HepG2 (cell line): ENCODE data around the gene H2AZ2. TPM values are rescaled to one million over a fixed set of nuclear protein-coding genes. Genes with fewer than 3 reads are reported as not detected.

Source experiments
- ADNP ChIP-seq: sonication (generic); formaldehyde crosslinking; IDR thresholded peaks from 2 replicates; pipeline ENCODE4 v1.4.0; 2020; ENCODE audit warnings: missing genetic modification reagents
- GABPB1 ChIP-seq: IDR thresholded peaks from 2 replicates; pipeline ENCODE4 v1.6.1; 2016; ENCODE audit warnings: mild to moderate bottlenecking, missing genetic modification reagents, moderate library complexity, missing compliant biosample characterization
- GATA4 ChIP-seq: sonication (generic); IDR thresholded peaks from 2 replicates; pipeline ENCODE4 v1.6.1; 2016; ENCODE audit warnings: antibody characterized with exemption, low read depth, borderline replicate concordance
- KAT7 ChIP-seq: IDR thresholded peaks from 2 replicates; pipeline ENCODE4 v1.6.1; 2018; ENCODE audit warnings: borderline replicate concordance, missing compliant biosample characterization
- MBD4 ChIP-seq: IDR thresholded peaks from 2 replicates; pipeline ENCODE4 v1.6.1; 2012; ENCODE audit warnings: low read length, inconsistent platforms, borderline replicate concordance
- NR0B2 ChIP-seq: sonication (generic); formaldehyde crosslinking; IDR thresholded peaks from 2 replicates; pipeline ENCODE4 v1.4.0; 2020; ENCODE audit warnings: mild to moderate bottlenecking, missing genetic modification reagents
- PBX2 ChIP-seq: IDR thresholded peaks from 2 replicates; pipeline ENCODE4 v1.6.1; 2016; ENCODE audit warnings: control low read depth
- PLRG1 ChIP-seq: fragments of 450-650 bp; conservative IDR thresholded peaks from 2 replicates; pipeline ENCODE4 v1.6.1; 2016
- RELA ChIP-seq: sonication (generic); formaldehyde crosslinking; IDR thresholded peaks from 2 replicates; pipeline ENCODE4 v1.4.0; 2020; ENCODE audit warnings: missing genetic modification reagents
- REPIN1 ChIP-seq: sonication (generic); formaldehyde crosslinking; IDR thresholded peaks from 2 replicates; pipeline ENCODE4 v1.8.0; 2022; ENCODE audit warnings: missing genetic modification reagents, low read depth, mild to moderate bottlenecking, borderline replicate concordance
- SOX13 ChIP-seq, 3 experiments: fragments of 450-650 bp in 1 of 3; sonication (generic) in 1 of 3; formaldehyde crosslinking in 1 of 3; IDR thresholded peaks in 2 of 3; conservative IDR thresholded peaks in 1 of 3; 2 replicates each; pipeline versions ENCODE4 v1.5.0 to v1.6.1; 2016 to 2020; ENCODE audit warnings: antibody characterized with exemption in 1 of 3, mild to moderate bottlenecking in 1 of 3, missing compliant biosample characterization in 1 of 3, missing genetic modification reagents in 1 of 3, moderate library complexity in 1 of 3
- TBX3 ChIP-seq: fragments of 450-650 bp; IDR thresholded peaks from 2 replicates; pipeline ENCODE4 v1.6.1; 2017; ENCODE audit warnings: antibody characterized with exemption, mild to moderate bottlenecking, inconsistent platforms, borderline replicate concordance
- ZBTB42 ChIP-seq: sonication (generic); formaldehyde crosslinking; IDR thresholded peaks from 2 replicates; pipeline ENCODE4 v1.5.0; 2020; ENCODE audit warnings: mild to moderate bottlenecking, missing genetic modification reagents
- ZNF142 ChIP-seq: sonication (generic); formaldehyde crosslinking; IDR thresholded peaks from 2 replicates; pipeline ENCODE4 v1.4.0; 2020; ENCODE audit warnings: missing genetic modification reagents
- ZNF598 ChIP-seq: sonication (generic); formaldehyde crosslinking; IDR thresholded peaks from 2 replicates; pipeline ENCODE4 v1.5.1; 2020; ENCODE audit warnings: mild to moderate bottlenecking, missing genetic modification reagents, borderline replicate concordance
- ZNF737 ChIP-seq: sonication (generic); formaldehyde crosslinking; IDR thresholded peaks from 2 replicates; pipeline ENCODE4 v1.5.0; 2020; ENCODE audit warnings: missing genetic modification reagents, mild to moderate bottlenecking, borderline replicate concordance
- ZNF746 ChIP-seq: sonication (generic); formaldehyde crosslinking; IDR thresholded peaks from 2 replicates; pipeline ENCODE4 v1.8.0; 2022; ENCODE audit warnings: mild to moderate bottlenecking, missing genetic modification reagents
- ZZZ3 ChIP-seq: sonication (generic); formaldehyde crosslinking; IDR thresholded peaks from 2 replicates; pipeline ENCODE4 v1.4.0; 2020; ENCODE audit warnings: missing genetic modification reagents, mild to moderate bottlenecking, borderline replicate concordance
- polyA plus RNA-seq, 8 experiments: library from polyadenylated mRNA; depleted of rRNA in 3 of 8; stranded (reverse) in 7 of 8; unstranded in 1 of 8; fragments of >200 nt; fragmentation: Illumina TruSeq in 4 of 8; extraction: Trizol in 4 of 8; gene quantifications; 2 replicates each; pipeline versions ENCODE4 v1.2.1 to v1.2.3, GENCODE V29; 2011 to 2016; ENCODE audit warnings: low read depth in 4 of 8, missing spikeins in 1 of 8, mixed read lengths in 1 of 8; ENCODE audit not compliant: insufficient read depth in 1 of 8
- total RNA-seq, 5 experiments: library from RNA; depleted of rRNA; stranded (reverse); fragments of >200 nt; fragmentation: Illumina TruSeq; extraction: Trizol; gene quantifications; 2 replicates each; pipeline ENCODE4 v1.2.3, GENCODE V29; 2016; ENCODE audit warnings: low read depth in 1 of 5

Gene H2AZ2
- total and polyA plus RNA-seq, 2 of the 13 experiments (the other 11 are each of a cell fraction or from before 2014, with no cell fraction given) = 121 to 223 TPM

- TF ChIP-seq SOX13 (IDR thresholded peaks at IDR 0.05) (no peak), SOX13 (CRISPR knock-in tag; conservative IDR thresholded peaks at IDR 0.05 in 1 of 2, IDR thresholded peaks at IDR 0.05 in 1 of 2) (peak in 1 of 2 experiments; percentile 5; a peak in 1 of 4 replicates), PBX2 (CRISPR knock-in tag) (no peak), GABPB1 (CRISPR knock-in tag) (peak; percentile 94), MBD4 (no peak), TBX3 (0 out of 2 replicates have a peak, but pooled peaks have one; percentile 10), ADNP (no peak), ZNF746 (CRISPR knock-in tag) (no peak), ZBTB42 (CRISPR knock-in tag) (no peak), PLRG1 (no peak), KAT7 (CRISPR knock-in tag) (no peak; the same call in 1 of the 2 replicates), REPIN1 (CRISPR knock-in tag) (peak; percentile 90), ZZZ3 (CRISPR knock-in tag) (peak; percentile 38; the same call in 1 of the 2 replicates), RELA (CRISPR knock-in tag) (no peak), ZNF142 (CRISPR knock-in tag) (0 out of 2 replicates have a peak, but pooled peaks have one; percentile 46), ZNF598 (CRISPR knock-in tag) (no peak), NR0B2 (CRISPR knock-in tag) (no peak), GATA4 (no peak), ZNF737 (CRISPR knock-in tag) (no peak)
Observed at GRCh38 chr7:44885394-44886317, 37.8 kb upstream of the H2AZ2 start, which contains the start of gene PURB (continued).
